MCF 10A (cell line): Measurements from ENCODE around the gene PLLP. TPM values are rescaled to one million over a fixed set of nuclear protein-coding genes. Genes with fewer than 3 reads are reported as not detected.

Experiments used
- BruUV-seq: library from RNA; stranded (reverse); fragments of 400-500 nt; replicated peaks from 2 replicates; lab custom pipeline; 2021; lab: Mats Ljungman, UMichigan
- CTCF ChIA-PET: fragments of 300-600 bp; sonication (Branson Sonifier 250); formaldehyde crosslinking; extraction: SDS; loops from one replicate; lab custom pipeline; 2021; ENCODE audit warnings: antibody characterized with exemption, inconsistent platforms; lab: Yijun Ruan, JAX
- POLR2A ChIA-PET: fragments of 300-600, 350-650 bp; sonication (Branson Sonifier 250); formaldehyde crosslinking; extraction: SDS; loops from one replicate; lab custom pipeline; 2020; ENCODE audit warnings: antibody characterized with exemption, inconsistent platforms; lab: Yijun Ruan, JAX
- DNase-seq: peaks from one replicate; pipeline ENCODE4 v3.0.0-alpha.2; 2018; ENCODE audit not compliant: unreplicated experiment
- H3K27ac Mint-ChIP-seq: one replicate; pipeline ENCODE4 v1.8.0; 2022; ENCODE audit warnings: mild to moderate bottlenecking, low read depth, mixed read lengths; ENCODE audit not compliant: unreplicated experiment
- H3K27me3 Mint-ChIP-seq: one replicate; pipeline ENCODE4 v1.8.0; 2022; ENCODE audit warnings: mixed read lengths; ENCODE audit not compliant: insufficient read depth, unreplicated experiment
- H3K36me3 Mint-ChIP-seq: one replicate; pipeline ENCODE4 v1.8.0; 2022; ENCODE audit warnings: mild to moderate bottlenecking, moderate library complexity, mixed read lengths; ENCODE audit not compliant: insufficient read depth, unreplicated experiment
- H3K4me1 Mint-ChIP-seq: one replicate; pipeline ENCODE4 v1.8.0; 2022; ENCODE audit warnings: mixed read lengths; ENCODE audit not compliant: insufficient read depth, unreplicated experiment
- H3K4me3 Mint-ChIP-seq: one replicate; pipeline ENCODE4 v1.8.0; 2022; ENCODE audit warnings: mild to moderate bottlenecking, moderate library complexity, mixed read lengths; ENCODE audit not compliant: unreplicated experiment
- H3K9me3 Mint-ChIP-seq: one replicate; pipeline ENCODE4 v1.8.0; 2022; ENCODE audit warnings: mixed read lengths; ENCODE audit not compliant: unreplicated experiment
- CTCF ChIP-seq: fragments of 200-600 bp; IDR thresholded peaks from one replicate; pipeline ENCODE4 v1.8.0; 2022; ENCODE audit warnings: antibody characterized with exemption, mild to moderate bottlenecking; ENCODE audit not compliant: unreplicated experiment
- intact Hi-C: fragments of 100-400 bp; cut with micrococcal nuclease; formaldehyde crosslinking; loops from 2 replicates; pipeline ENCODE4 v1.14.1; 2022
- total RNA-seq: library from RNA; stranded (reverse); gene quantifications from 2 replicates; pipeline ENCODE4 v1.2.3, GENCODE V29; 2022

Gene PLLP
- total RNA-seq, 1 experiment from 2014 or later = 6.1 TPM

GRCh38 chr16:57253466-57253865 lies 31.0 kb downstream of the PLLP start:
- Mint-ChIP-seq H3K36me3 (peaks cover 93% of the 10 kb centered on the region), H3K4me3 (no peak overlapping the region), H3K27me3 (no peaks in the 10 kb centered on the region), H3K9me3 (no peaks in the 10 kb centered on the region), H3K27ac (peak overlapping the region; percentile 23), H3K4me1 (peaks cover 6% of the 10 kb centered on the region)
- POLR2A ChIA-PET = interaction anchor here (1.0 to 5.4 kb wide), 4 partner anchors 9 to 24 kb away, joined by 4 to 42 read pairs (median 10); partner anchors contain the start of gene ARL2BP
- TF ChIP-seq CTCF = no peak
- intact Hi-C loops = no loop called here
- DNase-seq = peak; percentile 29
- CTCF ChIA-PET = interaction anchor here (0.6 to 0.7 kb wide), 2 partner anchors 32 to 460 kb away, joined by 3 read pairs; no protein-coding TSS in a partner anchor
- BruUV-seq = no TSS peak

- Mint-ChIP-seq H3K4me1 (peaks cover 6% of the 10 kb centered on the region), H3K27ac (peak overlapping the region; percentile 23), H3K9me3 (no peaks in the 10 kb centered on the region), H3K4me3 (no peak overlapping the region), H3K36me3 (peaks cover 93% of the 10 kb centered on the region), H3K27me3 (no peaks in the 10 kb centered on the region)
- no peak for TF ChIP-seq CTCF
- POLR2A ChIA-PET = interaction anchor here (0.6 to 5.4 kb wide), 5 partner anchors 11 to 194 kb away, joined by 3 to 42 read pairs (median 4); no protein-coding TSS in a partner anchor
- intact Hi-C loops = no loop called here
- no peak for DNase-seq
- no TSS peak for BruUV-seq
- CTCF ChIA-PET = interaction anchor here (1.0 kb wide), 1 partner anchor 166 kb away, joined by 5 read pairs; no protein-coding TSS in a partner anchor
These were observed 32.2 kb downstream of the PLLP start for GRCh38 chr16:57252148-57252721.

GRCh38 chr16:57251352-57251751 lies 33.1 kb downstream of the PLLP start:
- no peak for DNase-seq
- H3K4me3 Mint-ChIP-seq = no peak overlapping the region
- BruUV-seq = no TSS peak
- no peak for TF ChIP-seq CTCF
- ChIA-PET CTCF (no interaction called here), POLR2A (interaction anchor here (5.4 kb wide), 1 partner anchor 15 kb away, joined by 42 read pairs; no protein-coding TSS in a partner anchor)
- H3K27me3 Mint-ChIP-seq = no peaks in the 10 kb centered on the region
- H3K4me1 Mint-ChIP-seq = peaks cover 6% of the 10 kb centered on the region
- H3K27ac Mint-ChIP-seq = no peak overlapping the region
- H3K36me3 Mint-ChIP-seq = peaks cover 93% of the 10 kb centered on the region
- H3K9me3 Mint-ChIP-seq = no peaks in the 10 kb centered on the region
- intact Hi-C loops = no loop called here

- peak overlapping the region; percentile 97 for H3K27ac Mint-ChIP-seq
- no peak for DNase-seq
- ChIA-PET CTCF (interaction anchor here (0.5 to 1.7 kb wide), 8 partner anchors 10 to 217 kb away, joined by 3 to 4 read pairs (median 3); partner anchors contain the start of gene POLR2C), POLR2A (interaction anchor here (0.6 to 3.9 kb wide), 26 partner anchors 8 to 314 kb away, joined by 3 to 49 read pairs (median 5); partner anchors contain the start of genes CIAPIN1, COQ9, POLR2C and PSME3IP1)
- H3K27me3 Mint-ChIP-seq = no peaks in the 10 kb centered on the region
- peak overlapping the region; percentile 82 for H3K4me3 Mint-ChIP-seq
- H3K4me1 Mint-ChIP-seq = peaks cover 9% of the 10 kb centered on the region
- no TSS peak for BruUV-seq
- TF ChIP-seq CTCF = no peak
- H3K9me3 Mint-ChIP-seq = no peaks in the 10 kb centered on the region
- H3K36me3 Mint-ChIP-seq = peaks cover 64% of the 10 kb centered on the region
- intact Hi-C loops = loop anchor here (2.0 to 5.0 kb wide), 4 partner anchors 31 to 172 kb away; partner anchors contain the start of genes CPNE2, PSME3IP1 and RSPRY1
These were observed 38.9 kb downstream of the PLLP start for GRCh38 chr16:57245472-57246113.
